ENCODE data around the gene TRPV3. TPM values are rescaled to one million over a fixed set of nuclear protein-coding genes. Genes with fewer than 3 reads are reported as not detected.

Gene TRPV3
- total and polyA plus RNA-seq, 3 donors from 2014 or later = 6.6 to 37.2 (median 19.8) TPM

DNA sequence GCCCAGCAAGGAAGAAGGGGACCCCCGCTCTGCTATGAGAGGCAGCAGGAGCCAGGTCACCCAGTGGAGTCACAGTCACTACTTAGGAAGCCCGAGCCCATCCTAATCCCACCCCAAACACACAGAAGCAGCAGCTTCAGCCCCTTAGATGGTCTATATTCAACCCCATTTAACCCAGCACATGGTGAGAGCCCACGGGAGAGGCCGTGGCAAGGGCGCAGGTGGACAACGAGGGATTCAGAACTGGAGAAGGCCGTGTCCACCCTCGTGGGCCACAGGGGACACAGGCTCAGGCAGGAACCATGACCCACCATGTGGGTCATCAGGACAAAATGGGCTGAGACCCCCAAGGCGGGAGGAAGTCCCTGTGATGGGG, 1.6 kb upstream of the TRPV3 start:
- DNase-seq = no peak
- H3K4me3 ChIP-seq = no peak overlapping the region
- no peaks in the 10 kb centered on the region for H3K36me3 ChIP-seq (ENCODE audit: low read depth, missing control alignments)
- no peaks in the 10 kb centered on the region for H3K9me3 ChIP-seq
- intact Hi-C loops (cut with DNase I; ENCODE audit: low total_unique reads) = no loop called here
- H3K4me1 ChIP-seq = peaks cover 7% of the 10 kb centered on the region
- WGBS, 2 donors = 93% methylated on average over 7 to 9 of the region's 9 CpGs
- TF ChIP-seq, protein P1, sequence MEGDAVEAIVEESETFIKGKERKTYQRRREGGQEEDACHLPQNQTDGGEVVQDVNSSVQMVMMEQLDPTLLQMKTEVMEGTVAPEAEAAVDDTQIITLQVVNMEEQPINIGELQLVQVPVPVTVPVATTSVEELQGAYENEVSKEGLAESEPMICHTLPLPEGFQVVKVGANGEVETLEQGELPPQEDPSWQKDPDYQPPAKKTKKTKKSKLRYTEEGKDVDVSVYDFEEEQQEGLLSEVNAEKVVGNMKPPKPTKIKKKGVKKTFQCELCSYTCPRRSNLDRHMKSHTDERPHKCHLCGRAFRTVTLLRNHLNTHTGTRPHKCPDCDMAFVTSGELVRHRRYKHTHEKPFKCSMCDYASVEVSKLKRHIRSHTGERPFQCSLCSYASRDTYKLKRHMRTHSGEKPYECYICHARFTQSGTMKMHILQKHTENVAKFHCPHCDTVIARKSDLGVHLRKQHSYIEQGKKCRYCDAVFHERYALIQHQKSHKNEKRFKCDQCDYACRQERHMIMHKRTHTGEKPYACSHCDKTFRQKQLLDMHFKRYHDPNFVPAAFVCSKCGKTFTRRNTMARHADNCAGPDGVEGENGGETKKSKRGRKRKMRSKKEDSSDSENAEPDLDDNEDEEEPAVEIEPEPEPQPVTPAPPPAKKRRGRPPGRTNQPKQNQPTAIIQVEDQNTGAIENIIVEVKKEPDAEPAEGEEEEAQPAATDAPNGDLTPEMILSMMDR (IDR thresholded peaks at IDR 0.05) = no peak
- no peak for TF ChIP-seq POLR2A (IDR thresholded peaks at IDR 0.05)
- H3K27me3 ChIP-seq = no peaks in the 10 kb centered on the region
- H3K27ac ChIP-seq = no peak overlapping the region

DNA sequence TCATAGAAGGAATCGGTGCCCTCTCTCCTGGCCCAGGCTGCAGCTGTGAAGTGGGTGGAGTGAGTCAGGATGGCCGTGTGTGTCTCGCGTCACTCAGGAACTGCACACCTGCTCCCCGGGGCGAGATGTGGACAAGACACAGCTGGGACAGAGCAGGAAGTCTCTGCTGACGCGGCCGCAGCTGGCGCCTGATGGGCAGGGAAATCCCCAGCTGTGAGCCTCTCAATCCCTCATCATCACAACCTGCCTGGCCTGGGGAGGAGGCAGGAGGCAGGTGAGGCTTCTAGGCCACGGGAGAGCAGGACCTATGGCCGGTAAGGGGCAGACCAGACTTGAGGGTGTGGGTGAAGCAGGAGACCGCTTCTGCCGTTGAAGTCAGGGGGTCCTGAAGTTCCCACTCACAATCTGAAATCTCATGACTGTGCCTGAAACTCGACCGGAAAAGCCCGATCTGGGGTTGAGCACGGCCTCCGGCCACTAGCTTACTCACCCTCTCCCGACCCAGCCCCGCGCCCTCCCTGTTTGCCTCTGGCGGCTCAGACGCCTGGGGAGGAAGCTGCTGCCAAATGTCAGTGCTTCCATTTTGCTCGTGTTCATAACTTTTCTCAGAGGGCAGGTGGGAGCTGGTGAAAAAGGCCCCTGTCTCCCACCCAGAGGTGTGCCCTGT, 1.1 kb upstream of the TRPV3 start:
- intact Hi-C loops (cut with DNase I; ENCODE audit: low total_unique reads) = no loop called here
- 71 to 76% methylated on average over 20 to 25 of the region's 25 CpGs for WGBS, 2 donors
- H3K4me1 ChIP-seq = peaks cover 7% of the 10 kb centered on the region
- H3K9me3 ChIP-seq = no peaks in the 10 kb centered on the region
- TF ChIP-seq, protein P1 (IDR thresholded peaks at IDR 0.05) = no peak
- no peak for TF ChIP-seq POLR2A (IDR thresholded peaks at IDR 0.05)
- no peak overlapping the region for H3K4me3 ChIP-seq
- no peak for DNase-seq
- no peaks in the 10 kb centered on the region for H3K27me3 ChIP-seq
- no peaks in the 10 kb centered on the region for H3K36me3 ChIP-seq (ENCODE audit: low read depth, missing control alignments)
- H3K27ac ChIP-seq = no peak overlapping the region

DNA sequence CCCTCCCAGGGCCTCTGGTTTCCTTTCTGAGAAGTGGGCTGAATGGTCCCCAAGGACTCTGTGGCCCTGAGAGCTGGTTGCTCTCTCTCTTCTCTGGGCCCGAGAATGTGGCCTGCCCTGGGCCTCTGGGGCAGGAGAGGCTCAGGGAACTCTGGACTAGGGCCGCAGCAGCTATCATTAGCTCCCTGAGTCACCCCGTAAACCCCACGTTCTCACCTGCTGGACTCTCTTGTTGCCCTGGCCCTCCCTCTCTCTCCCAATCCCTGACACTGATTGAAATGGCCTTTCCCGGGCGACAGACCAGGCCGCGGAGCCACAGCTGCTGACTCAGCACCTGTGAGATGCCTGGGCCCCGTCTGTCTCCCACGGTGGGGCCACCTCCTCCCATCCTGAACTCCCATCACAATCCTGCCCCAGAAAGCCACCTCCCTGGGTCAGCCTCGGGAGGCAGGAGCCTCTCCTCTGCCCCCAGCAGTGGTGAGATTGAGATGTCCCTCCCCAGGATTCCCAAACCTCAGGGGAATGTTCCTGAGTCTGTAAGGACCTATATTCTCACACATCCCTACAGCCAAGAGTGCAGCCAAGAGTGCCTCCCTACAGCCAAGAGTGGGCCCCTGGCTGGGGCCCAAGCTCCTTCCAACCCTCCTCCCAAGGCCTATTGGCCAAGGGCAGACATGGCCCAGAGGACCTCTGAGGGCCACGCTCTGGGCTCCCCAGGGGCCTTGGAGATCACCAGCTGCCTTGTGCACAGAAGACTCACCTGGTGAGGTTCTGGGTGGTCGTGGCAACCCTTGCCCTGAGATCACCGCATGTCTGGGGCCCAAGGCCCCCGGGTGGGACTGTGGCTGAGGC, 470 bp downstream of the TRPV3 start:
- TF ChIP-seq POLR2A (IDR thresholded peaks at IDR 0.05) = no peak
- TF ChIP-seq, protein P1 (IDR thresholded peaks at IDR 0.05) = no peak
- DNase-seq = no peak
- no peaks in the 10 kb centered on the region for H3K9me3 ChIP-seq
- H3K27me3 ChIP-seq = no peaks in the 10 kb centered on the region
- no peak overlapping the region for H3K4me3 ChIP-seq
- intact Hi-C loops (cut with DNase I; ENCODE audit: low total_unique reads) = no loop called here
- 66 to 82% methylated on average over 11 to 15 of the region's 15 CpGs for WGBS, 2 donors
- H3K36me3 ChIP-seq (ENCODE audit: low read depth, missing control alignments) = no peaks in the 10 kb centered on the region
- no peak overlapping the region for H3K27ac ChIP-seq
- no peaks in the 10 kb centered on the region for H3K4me1 ChIP-seq

DNA sequence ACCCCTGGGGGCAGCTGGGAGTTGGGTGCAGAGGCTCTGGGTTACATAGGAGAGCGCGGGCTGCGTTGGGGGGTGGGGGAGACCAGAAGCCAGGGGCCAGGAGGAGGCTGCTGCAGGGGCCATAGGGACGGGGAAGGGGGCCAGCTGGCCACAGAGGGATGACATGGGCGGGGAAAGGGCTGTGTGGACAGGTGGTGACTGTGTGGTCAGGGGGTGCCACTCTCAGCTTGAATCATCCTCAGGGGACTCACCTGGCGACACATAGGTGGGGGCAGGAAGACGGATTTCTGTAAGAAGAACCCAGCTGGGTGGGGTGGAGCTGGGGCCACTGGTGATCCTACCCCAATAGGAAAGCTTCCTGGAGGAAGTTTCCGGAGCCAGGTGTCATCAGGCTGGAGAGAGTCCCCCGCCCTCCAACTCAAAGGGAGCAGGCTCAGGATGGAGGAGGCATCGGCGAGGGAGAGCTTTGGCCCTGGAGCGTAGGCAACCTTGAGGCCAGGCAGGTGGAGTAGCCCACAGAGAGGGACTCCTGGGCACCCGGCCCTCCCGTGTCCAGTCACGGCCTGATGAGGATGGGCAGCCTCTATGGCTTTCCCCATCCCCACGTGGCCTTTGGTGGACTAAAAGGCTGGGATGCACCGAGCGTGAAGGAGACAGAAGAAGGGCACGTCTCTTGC, 1.2 kb downstream of the TRPV3 start:
- Histone ChIP-seq H3K4me1 (no peaks in the 10 kb centered on the region), H3K9me3 (no peaks in the 10 kb centered on the region), H3K27ac (no peak overlapping the region), H3K27me3 (no peaks in the 10 kb centered on the region), H3K36me3 (ENCODE audit: low read depth, missing control alignments) (no peaks in the 10 kb centered on the region), H3K4me3 (no peak overlapping the region)
- intact Hi-C loops (cut with DNase I; ENCODE audit: low total_unique reads) = no loop called here
- DNase-seq = no peak
- no peak for TF ChIP-seq POLR2A (IDR thresholded peaks at IDR 0.05)
- TF ChIP-seq, protein P1 (IDR thresholded peaks at IDR 0.05) = no peak
- whole genome bisulfite sequencing, 2 donors = 94 to 95% methylated on average over 9 to 19 of the region's 19 CpGs
